Heart left ventricle (tissue), 13 donors: ENCODE data around the gene REEP1.

Experiments used
- POLR2A ChIP-seq, 2 donors: fragments of 450-650 bp; IDR thresholded peaks; one replicate each; pipeline ENCODE4 v1.6.1; 2017; ENCODE audit warnings: antibody characterized with exemption in 2 of 2, mild to moderate bottlenecking in 2 of 2, moderate library complexity in 2 of 2
- TF ChIP-seq, protein P1 (sequence below), 12 donors: fragments of 200-600 bp; sonication (generic) in 4 of 12; IDR thresholded peaks; one replicate each; pipeline versions ENCODE4 v1.5.0 to v1.8.0; 2018 to 2022; ENCODE audit warnings: antibody characterized with exemption in 12 of 12, mild to moderate bottlenecking in 5 of 12
- donor health status: ischemic (EF 13 %, LVEDD 7.1; RV severe dilation, severe dysfunction).
- donor health status: DM: no; HTN: yes; CAD: no.
- donor health status: DM: no; HTN: no; CAD: no.
- donor health status: ischemic (EF 25% LVEDD 6.9; RV normal size, moderate dysfunction).
- donor health status: ischemic (EF 25% LVEDD 5.7; RV mildly dilated, moderate dysfunction).
- donor health status: ischemic (EF 35%, LVEDD 5.7; RV mildly dilated, moderate dysfunction).
- donor health status: nonischemic (EF 11% LVEDD 7.7; RV severe dilation, severe dysfunction).
- donor health status: DM: yes; HTN: yes; CAD: no.
- donor health status: PGD.
- donor health status: ischemic (EF 29% LVEDD 5.4; RV normal size, mild dysfunction).
- donor health status: nonischemic (EF 23%, LVEDD 6.1; RV moderate dilation, normal function).

DNA sequence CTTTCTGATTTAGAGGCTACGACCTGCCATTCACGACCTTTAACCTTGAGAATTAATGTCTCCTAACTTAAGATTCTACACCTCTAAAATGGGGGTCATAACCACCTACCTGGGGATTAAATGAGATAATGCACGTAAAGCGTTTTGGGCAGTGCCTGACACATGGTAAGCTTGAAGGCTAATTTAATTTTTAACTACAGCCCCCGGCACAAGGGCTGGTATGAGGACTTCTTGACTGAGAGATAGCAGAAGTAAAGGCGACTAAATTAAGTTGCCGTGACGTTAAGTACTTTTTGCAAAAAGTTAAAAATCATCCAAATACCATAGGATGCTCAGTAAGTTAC lies 137.6 kb downstream of the REEP1 start:
- TF ChIP-seq, protein P1, sequence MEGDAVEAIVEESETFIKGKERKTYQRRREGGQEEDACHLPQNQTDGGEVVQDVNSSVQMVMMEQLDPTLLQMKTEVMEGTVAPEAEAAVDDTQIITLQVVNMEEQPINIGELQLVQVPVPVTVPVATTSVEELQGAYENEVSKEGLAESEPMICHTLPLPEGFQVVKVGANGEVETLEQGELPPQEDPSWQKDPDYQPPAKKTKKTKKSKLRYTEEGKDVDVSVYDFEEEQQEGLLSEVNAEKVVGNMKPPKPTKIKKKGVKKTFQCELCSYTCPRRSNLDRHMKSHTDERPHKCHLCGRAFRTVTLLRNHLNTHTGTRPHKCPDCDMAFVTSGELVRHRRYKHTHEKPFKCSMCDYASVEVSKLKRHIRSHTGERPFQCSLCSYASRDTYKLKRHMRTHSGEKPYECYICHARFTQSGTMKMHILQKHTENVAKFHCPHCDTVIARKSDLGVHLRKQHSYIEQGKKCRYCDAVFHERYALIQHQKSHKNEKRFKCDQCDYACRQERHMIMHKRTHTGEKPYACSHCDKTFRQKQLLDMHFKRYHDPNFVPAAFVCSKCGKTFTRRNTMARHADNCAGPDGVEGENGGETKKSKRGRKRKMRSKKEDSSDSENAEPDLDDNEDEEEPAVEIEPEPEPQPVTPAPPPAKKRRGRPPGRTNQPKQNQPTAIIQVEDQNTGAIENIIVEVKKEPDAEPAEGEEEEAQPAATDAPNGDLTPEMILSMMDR (IDR thresholded peaks at IDR 0.05) = no peak
- no peak for TF ChIP-seq POLR2A (IDR thresholded peaks at IDR 0.05)
